GM21423 (cell line): ENCODE data around the gene KRTAP10-11.
"Not testable (repeated sequence)": the region's sequence is repeated elsewhere in the genome, so short reads cannot be mapped to it uniquely, and the experiment has no call there.

Experiments
- ATAC-seq: cut with Tn5 transposase; IDR thresholded peaks from one replicate; pipeline ENCODE4 v1.9.1; 2021; ENCODE audit warnings: mild to moderate bottlenecking, moderate library complexity; ENCODE audit not compliant: unreplicated experiment

KRTAP10-11 gene

GRCh38 chr21:44637851-44638348 is 8.3 kb upstream of the KRTAP10-11 start:
- not testable (repeated sequence) for ATAC-seq

GRCh38 chr21:44638506-44639330 is 7.5 kb upstream of the KRTAP10-11 start:
- ATAC-seq = not testable (repeated sequence)

- ATAC-seq = no peak
Observed at GRCh38 chr21:44639331-44639655, 6.9 kb upstream of the KRTAP10-11 start.

- no peak for ATAC-seq
Observed at GRCh38 chr21:44640761-44641160, 5.5 kb upstream of the KRTAP10-11 start.

- no peak for ATAC-seq
Observed at GRCh38 chr21:44643741-44644310, 2.4 kb upstream of the KRTAP10-11 start.

- ATAC-seq = no peak
Observed at GRCh38 chr21:44644878-44645277, 1.3 kb upstream of the KRTAP10-11 start.

- no peak for ATAC-seq
Observed at GRCh38 chr21:44647222-44647552, 973 bp downstream of the KRTAP10-11 start.

- no peak for ATAC-seq
Observed at GRCh38 chr21:44648557-44649311, 2.5 kb downstream of the KRTAP10-11 start.

GRCh38 chr21:44649521-44650100 is 3.4 kb downstream of the KRTAP10-11 start:
- no peak for ATAC-seq

- no peak for ATAC-seq
Observed at GRCh38 chr21:44650265-44650972, 4.2 kb downstream of the KRTAP10-11 start.

- no peak for ATAC-seq
Observed at GRCh38 chr21:44650973-44651675, 4.9 kb downstream of the KRTAP10-11 start.

- ATAC-seq = no peak
Observed at GRCh38 chr21:44653123-44653522, 6.9 kb downstream of the KRTAP10-11 start.

GRCh38 chr21:44653656-44654575 is 7.7 kb downstream of the KRTAP10-11 start:
- ATAC-seq = no peak

GRCh38 chr21:44654576-44655175 is 8.5 kb downstream of the KRTAP10-11 start, which contains the start of gene KRTAP12-4:
Gene KRTAP12-4 (minus strand): TSS chr21:44654659. CDS start chr21:44654614, 45 bp downstream.
- ATAC-seq = no peak

GRCh38 chr21:44656868-44657267 is 10.7 kb downstream of the KRTAP10-11 start:
- no peak for ATAC-seq

GRCh38 chr21:44657635-44658540 is 11.7 kb downstream of the KRTAP10-11 start, which contains the start of gene KRTAP12-3:
Gene KRTAP12-3 (plus strand): TSS chr21:44657932. CDS start chr21:44657980, 48 bp downstream.
- ATAC-seq = no peak

- no peak for ATAC-seq
Observed at GRCh38 chr21:44658541-44658910, 12.3 kb downstream of the KRTAP10-11 start.
